Trophoblast cell (in vitro differentiated cells and primary cell): ENCODE data around the gene ATG4B.

ENCODE experiments used
- DNase-seq, 2 donors: peaks; one replicate each; pipeline ENCODE4 v3.0.0-alpha.2; 2016
- H2AFZ ChIP-seq: 2 replicates; pipeline ENCODE4 v1.6.1; 2013; ENCODE audit warnings: low read length, moderate library complexity, mild to moderate bottlenecking; ENCODE audit not compliant: insufficient read depth, poor library complexity
- H2AK5ac ChIP-seq: 2 replicates; pipeline ENCODE4 v1.6.1; 2013; ENCODE audit warnings: mild to moderate bottlenecking, low read length
- H2BK120ac ChIP-seq: 2 replicates; pipeline ENCODE4 v1.6.1; 2013; ENCODE audit warnings: low read length, mild to moderate bottlenecking, moderate library complexity; ENCODE audit not compliant: insufficient read depth, poor library complexity
- H2BK12ac ChIP-seq: 2 replicates; pipeline ENCODE4 v1.6.1; 2013; ENCODE audit warnings: mild to moderate bottlenecking, low read length, moderate library complexity
- H2BK5ac ChIP-seq: 2 replicates; pipeline ENCODE4 v1.6.1; 2013; ENCODE audit warnings: low read length, low read depth, moderate library complexity, mild to moderate bottlenecking; ENCODE audit not compliant: poor library complexity
- H3K14ac ChIP-seq: 2 replicates; pipeline ENCODE4 v1.6.1; 2013; ENCODE audit warnings: mild to moderate bottlenecking, low read length
- H3K18ac ChIP-seq: 2 replicates; pipeline ENCODE4 v1.6.1; 2013; ENCODE audit warnings: mild to moderate bottlenecking, low read length
- H3K23ac ChIP-seq: 2 replicates; pipeline ENCODE4 v1.6.1; 2013; ENCODE audit warnings: low read length
- H3K27ac ChIP-seq: 2 replicates; pipeline ENCODE4 v1.5.1; 2013; ENCODE audit warnings: low read depth, mild to moderate bottlenecking, inconsistent platforms, low read length, moderate library complexity
- H3K27me3 ChIP-seq: 2 replicates; pipeline ENCODE4 v1.6.1; 2013; ENCODE audit warnings: inconsistent platforms, mild to moderate bottlenecking, low read length, moderate library complexity; ENCODE audit not compliant: insufficient read depth
- H3K36me3 ChIP-seq, 2 experiments: 1 replicate in 1 of 2; 2 replicates in 1 of 2; pipeline ENCODE4 v1.6.1; 2013; ENCODE audit warnings: low read length in 2 of 2, mild to moderate bottlenecking in 2 of 2, moderate library complexity in 1 of 2; ENCODE audit not compliant: insufficient read depth in 2 of 2, control insufficient read depth in 1 of 2
- H3K4ac ChIP-seq: 2 replicates; pipeline ENCODE4 v1.6.1; 2013; ENCODE audit warnings: low read depth, mild to moderate bottlenecking, low read length, moderate library complexity
- H3K4me1 ChIP-seq, 2 experiments: 1 replicate in 1 of 2; 2 replicates in 1 of 2; pipeline ENCODE4 v1.6.1; 2013; ENCODE audit warnings: low read length in 2 of 2, mild to moderate bottlenecking in 2 of 2, moderate library complexity in 1 of 2; ENCODE audit not compliant: insufficient read depth in 2 of 2, control insufficient read depth in 1 of 2
- H3K4me2 ChIP-seq: 2 replicates; pipeline ENCODE4 v1.6.1; 2013; ENCODE audit warnings: inconsistent platforms, mild to moderate bottlenecking, low read length, moderate library complexity
- H3K4me3 ChIP-seq: 2 replicates; pipeline ENCODE4 v1.5.1; 2013; ENCODE audit warnings: mild to moderate bottlenecking, low read depth, low read length, inconsistent platforms
- H3K79me1 ChIP-seq: one replicate; pipeline ENCODE4 v1.6.1; 2013; ENCODE audit warnings: low read length
- H3K79me2 ChIP-seq: 2 replicates; pipeline ENCODE4 v1.6.1; 2013; ENCODE audit warnings: low read length, mild to moderate bottlenecking; ENCODE audit not compliant: control insufficient read depth, insufficient read depth, poor library complexity
- H3K9ac ChIP-seq: 2 replicates; pipeline ENCODE4 v1.6.1; 2013; ENCODE audit warnings: mild to moderate bottlenecking, low read length
- H3K9me3 ChIP-seq: 2 replicates; pipeline ENCODE4 v1.6.1; 2013; ENCODE audit warnings: low read depth, mild to moderate bottlenecking, control low read depth, inconsistent platforms, low read length; ENCODE audit not compliant: insufficient read depth
- H4K12ac ChIP-seq: 2 replicates; pipeline ENCODE4 v1.6.1; 2013; ENCODE audit warnings: low read depth, mild to moderate bottlenecking, low read length, moderate library complexity
- H4K8ac ChIP-seq: 2 replicates; pipeline ENCODE4 v1.6.1; 2013; ENCODE audit warnings: low read depth, mild to moderate bottlenecking, low read length, moderate library complexity
- H4K91ac ChIP-seq: one replicate; pipeline ENCODE4 v1.6.1; 2013; ENCODE audit warnings: low read depth, mild to moderate bottlenecking, low read length, moderate library complexity
- WGBS: extraction: QIAGEN DNeasy Blood & Tissue Kit; methylation state at CpG from one replicate; pipeline ENCODE4 v1.1.7; 2013; ENCODE audit warnings: missing lambda C conversion rate; ENCODE audit not compliant: insufficient read length, insufficient coverage; ENCODE audit errors: extremely low coverage; 5-methylcytosine and 5-hydroxymethylcytosine counted together

ATG4B gene

GRCh38 chr2:241720099-241720498, 82.6 kb downstream of the ATG4B start:
- Histone ChIP-seq H3K4ac (no peak overlapping the region), H3K79me2 (no peaks in the 10 kb centered on the region), H3K79me1 (no peaks in the 10 kb centered on the region), H4K8ac (no peak overlapping the region), H3K4me1 (no peaks in the 10 kb centered on the region), H4K91ac (no peak overlapping the region), H3K9ac (no peak overlapping the region), H3K27ac (no peak overlapping the region), H3K9me3 (peaks cover 27% of the 10 kb centered on the region), H3K23ac (no peak overlapping the region), H2AFZ (no peak overlapping the region), H3K27me3 (no peaks in the 10 kb centered on the region), H3K4me2 (no peak overlapping the region), H3K14ac (no peak overlapping the region), H4K12ac (no peak overlapping the region), H2AK5ac (no peak overlapping the region), H3K36me3 (peaks cover 55 to 57% of the 10 kb centered on the region in 2 experiments), H2BK5ac (no peak overlapping the region), H3K4me3 (no peak overlapping the region), H3K18ac (no peak overlapping the region), H2BK12ac (no peak overlapping the region), H2BK120ac (no peak overlapping the region)
- DNase-seq = no peak
- no CpG with 5 or more reads among the region's 19 CpGs for WGBS

- no peak for DNase-seq
- WGBS = no CpG with 5 or more reads among the region's 15 CpGs
These were observed 83.1 kb downstream of the ATG4B start for GRCh38 chr2:241720560-241720959.

DNA sequence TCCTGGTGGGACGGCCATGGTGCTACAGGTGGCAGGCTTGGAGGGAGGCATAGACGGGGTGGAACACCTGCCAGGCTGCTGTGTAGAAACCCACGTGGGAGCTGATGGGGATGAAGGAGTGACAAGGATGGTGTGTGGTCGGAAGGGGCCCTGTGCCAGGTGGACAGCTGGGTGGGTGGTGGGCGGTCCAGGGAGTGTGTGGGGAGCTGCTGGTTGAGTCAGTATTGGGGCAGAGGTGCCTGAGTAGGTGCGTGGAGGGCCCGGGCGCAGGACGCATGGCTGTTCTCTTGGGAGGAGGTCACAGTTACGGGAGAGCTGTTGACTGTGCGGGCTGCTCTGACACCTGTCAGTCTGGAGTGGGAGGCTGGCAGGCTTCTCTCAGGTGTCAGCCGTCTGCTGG, 84.4 kb downstream of the ATG4B start:
- Histone ChIP-seq H3K4ac (no peak overlapping the region), H4K8ac (no peak overlapping the region), H3K27me3 (no peaks in the 10 kb centered on the region), H2BK120ac (no peak overlapping the region), H3K4me3 (no peak overlapping the region), H3K14ac (no peak overlapping the region), H2AK5ac (no peak overlapping the region), H4K12ac (no peak overlapping the region), H2BK12ac (no peak overlapping the region), H4K91ac (no peak overlapping the region), H3K9me3 (peaks cover 27% of the 10 kb centered on the region), H3K79me2 (no peaks in the 10 kb centered on the region), H2AFZ (no peak overlapping the region), H2BK5ac (no peak overlapping the region), H3K4me2 (no peak overlapping the region), H3K18ac (peak overlapping the region; percentile 10), H3K36me3 (peaks cover 50 to 55% of the 10 kb centered on the region in 2 experiments), H3K79me1 (no peaks in the 10 kb centered on the region), H3K4me1 (peaks cover 0 to 2% of the 10 kb centered on the region in 2 experiments), H3K27ac (no peak overlapping the region), H3K23ac (no peak overlapping the region), H3K9ac (no peak overlapping the region)
- no CpG with 5 or more reads among the region's 12 CpGs for WGBS
- no peak for DNase-seq

More at GRCh38 chr2:241720560-241720959, 83.1 kb downstream of the ATG4B start:
- H3K14ac ChIP-seq = no peak overlapping the region
- no peak overlapping the region for H2BK12ac ChIP-seq
- no peak overlapping the region for H4K8ac ChIP-seq
- H4K91ac ChIP-seq = no peak overlapping the region
- H3K79me2 ChIP-seq = no peaks in the 10 kb centered on the region
- H3K27me3 ChIP-seq = no peaks in the 10 kb centered on the region
- H3K4ac ChIP-seq = no peak overlapping the region
- peaks cover 57% of the 10 kb centered on the region in 2 experiments for H3K36me3 ChIP-seq
- H3K18ac ChIP-seq = no peak overlapping the region
- H2AK5ac ChIP-seq = no peak overlapping the region
- no peak overlapping the region for H2AFZ ChIP-seq
- H3K79me1 ChIP-seq = no peaks in the 10 kb centered on the region
- H3K4me2 ChIP-seq = no peak overlapping the region
- no peaks in the 10 kb centered on the region for H3K4me1 ChIP-seq
- no peak overlapping the region for H3K4me3 ChIP-seq
- H2BK120ac ChIP-seq = no peak overlapping the region
- no peak overlapping the region for H3K23ac ChIP-seq
- H4K12ac ChIP-seq = no peak overlapping the region
- peaks cover 27% of the 10 kb centered on the region for H3K9me3 ChIP-seq
- no peak overlapping the region for H3K9ac ChIP-seq
- no peak overlapping the region for H2BK5ac ChIP-seq
- no peak overlapping the region for H3K27ac ChIP-seq

DNA sequence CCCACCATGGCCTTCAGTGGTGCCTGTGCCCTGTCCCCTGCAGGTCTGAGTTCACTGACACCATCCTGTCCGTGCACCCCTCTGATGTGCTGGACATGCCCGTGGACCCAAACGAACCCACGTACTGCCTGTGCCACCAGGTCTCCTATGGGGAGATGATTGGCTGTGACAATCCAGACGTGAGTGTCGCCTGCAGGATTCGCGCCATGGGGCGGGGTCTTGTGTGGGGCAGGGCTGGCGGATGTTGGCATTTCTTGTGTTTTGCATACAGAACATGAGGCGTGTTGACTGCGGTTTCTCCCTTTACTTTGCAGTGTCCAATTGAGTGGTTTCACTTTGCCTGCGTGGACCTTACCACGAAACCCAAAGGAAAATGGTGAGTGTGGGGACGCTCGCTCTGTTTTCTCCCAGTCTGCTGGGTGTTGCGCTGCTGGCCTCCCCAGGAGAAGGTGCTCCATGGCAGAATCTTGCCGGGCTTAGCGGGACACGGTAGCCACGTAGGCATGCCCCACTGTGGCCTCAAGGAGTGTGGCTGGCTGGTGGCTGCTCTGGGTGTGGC, 85.5 kb downstream of the ATG4B start:
- WGBS = no CpG with 5 or more reads among the region's 21 CpGs
- no peak for DNase-seq

More for the DNA sequence above, 85.5 kb downstream of the ATG4B start:
- Histone ChIP-seq H4K91ac (no peak overlapping the region), H3K27me3 (no peaks in the 10 kb centered on the region), H4K8ac (no peak overlapping the region), H3K36me3 (peaks cover 51 to 55% of the 10 kb centered on the region in 2 experiments), H3K4me1 (peaks cover 0 to 2% of the 10 kb centered on the region in 2 experiments), H4K12ac (no peak overlapping the region), H3K18ac (no peak overlapping the region), H3K9me3 (peaks cover 27% of the 10 kb centered on the region), H3K79me2 (no peaks in the 10 kb centered on the region), H3K23ac (no peak overlapping the region), H3K14ac (no peak overlapping the region), H2AK5ac (no peak overlapping the region), H2BK12ac (no peak overlapping the region), H2BK120ac (no peak overlapping the region), H3K27ac (no peak overlapping the region), H3K4ac (no peak overlapping the region), H3K9ac (no peak overlapping the region), H3K4me3 (peak overlapping the region; percentile 25), H3K4me2 (no peak overlapping the region), H2BK5ac (no peak overlapping the region), H3K79me1 (no peaks in the 10 kb centered on the region), H2AFZ (no peak overlapping the region)
